SK-N-MC (cell line): Measurements from ENCODE around the gene LGALS12.

Source experiments
- EZH2 ChIP-seq: fragments of 200-600 bp; sonication (generic); IDR thresholded peaks from one replicate; pipeline ENCODE4 v1.6.1; 2017; ENCODE audit warnings: antibody characterized with exemption
- FOXP2 ChIP-seq: optimal IDR thresholded peaks from 2 replicates; pipeline ENCODE3; 2011; ENCODE audit warnings: mild to moderate bottlenecking, moderate library complexity; ENCODE audit not compliant: insufficient read depth; ENCODE audit errors: extremely low read length, control extremely low read depth
- POLR2AphosphoS5 ChIP-seq: IDR thresholded peaks from 2 replicates; pipeline ENCODE4 v1.6.1; 2012; ENCODE audit warnings: mild to moderate bottlenecking, low read depth, low read length, borderline replicate concordance

DNA sequence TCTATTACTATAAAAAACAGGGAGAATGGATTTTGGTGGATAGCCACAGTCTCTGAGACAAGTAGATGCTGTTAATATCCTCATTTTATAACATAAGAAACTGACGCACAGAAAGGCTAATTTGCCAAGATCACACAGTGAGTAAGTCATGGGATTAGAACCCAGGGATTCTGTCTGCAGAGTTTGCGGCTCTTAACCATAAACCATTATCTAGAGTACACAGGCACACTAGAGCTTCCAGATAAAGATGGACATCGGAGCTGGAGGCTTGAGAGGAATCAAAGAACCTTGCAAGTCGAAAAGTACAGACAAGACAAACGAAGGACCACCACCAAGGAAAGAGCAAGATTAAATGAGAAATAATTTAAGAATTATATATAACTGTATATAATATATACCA, 11.3 kb downstream of the LGALS12 start:
- TF ChIP-seq EZH2 (no peak), POLR2AphosphoS5 (no peak), FOXP2 (no peak)
